Measurements from ENCODE around the gene DNASE2B. TPM values are rescaled to one million over a fixed set of nuclear protein-coding genes. Genes with fewer than 3 reads are reported as not detected.

DNASE2B gene
- total RNA-seq, result not detected in 3 replicates
- long read RNA-seq, result 0 reads

GRCh38 chr1:84398175-84399155 lies at the start of gene DNASE2B:
DNASE2B (plus strand) TSS chr1:84398484; CDS start chr1:84398565, 81 bp downstream.
- Mint-ChIP-seq H3K9me3 (ENCODE audit: low read depth) (no peaks in the 10 kb centered on the region), H3K27me3 (ENCODE audit: low read depth) (no peaks in the 10 kb centered on the region), H3K4me3 (ENCODE audit: unreplicated experiment) (no peak within 1 kb of the TSS), H3K4me1 (ENCODE audit: low read depth) (no peaks in the 10 kb centered on the region), H3K27ac (ENCODE audit: unreplicated experiment) (no peak within 1 kb of the TSS), H3K36me3 (ENCODE audit: low read depth) (no peaks in the 10 kb centered on the region)
- DNase-seq (ENCODE audit: low spot score), result no peak
- TF ChIP-seq CTCF (IDR thresholded peaks at IDR 0.05), result no peak

- Mint-ChIP-seq H3K4me1 (ENCODE audit: low read depth) (peaks cover 13% of the 10 kb centered on the region), H3K27ac (ENCODE audit: unreplicated experiment) (no peak overlapping the region), H3K27me3 (ENCODE audit: low read depth) (no peaks in the 10 kb centered on the region), H3K4me3 (ENCODE audit: unreplicated experiment) (no peak overlapping the region), H3K36me3 (ENCODE audit: low read depth) (no peaks in the 10 kb centered on the region), H3K9me3 (ENCODE audit: low read depth) (no peaks in the 10 kb centered on the region)
- DNase-seq (ENCODE audit: low spot score), result no peak
- no peak for TF ChIP-seq CTCF (IDR thresholded peaks at IDR 0.05)
These were observed 49.5 kb upstream of the DNASE2B start for GRCh38 chr1:84348759-84349158.

GRCh38 chr1:84350104-84350503 lies 48.2 kb upstream of the DNASE2B start:
- H3K27ac Mint-ChIP-seq (ENCODE audit: unreplicated experiment), result no peak overlapping the region
- H3K4me1 Mint-ChIP-seq (ENCODE audit: low read depth), result peaks cover 15% of the 10 kb centered on the region
- no peaks in the 10 kb centered on the region for H3K36me3 Mint-ChIP-seq (ENCODE audit: low read depth)
- no peaks in the 10 kb centered on the region for H3K27me3 Mint-ChIP-seq (ENCODE audit: low read depth)
- no peak for DNase-seq (ENCODE audit: low spot score)
- H3K9me3 Mint-ChIP-seq (ENCODE audit: low read depth), result no peaks in the 10 kb centered on the region
- no peak for TF ChIP-seq CTCF (IDR thresholded peaks at IDR 0.05)
- H3K4me3 Mint-ChIP-seq (ENCODE audit: unreplicated experiment), result no peak overlapping the region

GRCh38 chr1:84350550-84350949 lies 47.7 kb upstream of the DNASE2B start:
- no peaks in the 10 kb centered on the region for H3K27me3 Mint-ChIP-seq (ENCODE audit: low read depth)
- H3K4me3 Mint-ChIP-seq (ENCODE audit: unreplicated experiment), result no peak overlapping the region
- no peak for DNase-seq (ENCODE audit: low spot score)
- no peaks in the 10 kb centered on the region for H3K36me3 Mint-ChIP-seq (ENCODE audit: low read depth)
- no peak for TF ChIP-seq CTCF (IDR thresholded peaks at IDR 0.05)
- no peak overlapping the region for H3K27ac Mint-ChIP-seq (ENCODE audit: unreplicated experiment)
- no peaks in the 10 kb centered on the region for H3K9me3 Mint-ChIP-seq (ENCODE audit: low read depth)
- peaks cover 15% of the 10 kb centered on the region for H3K4me1 Mint-ChIP-seq (ENCODE audit: low read depth)

- DNase-seq (ENCODE audit: low spot score), result no peak
- H3K27ac Mint-ChIP-seq (ENCODE audit: unreplicated experiment), result no peak overlapping the region
- peaks cover 12% of the 10 kb centered on the region for H3K4me1 Mint-ChIP-seq (ENCODE audit: low read depth)
- no peak for TF ChIP-seq CTCF (IDR thresholded peaks at IDR 0.05)
- H3K4me3 Mint-ChIP-seq (ENCODE audit: unreplicated experiment), result no peak overlapping the region
- no peaks in the 10 kb centered on the region for H3K27me3 Mint-ChIP-seq (ENCODE audit: low read depth)
- H3K36me3 Mint-ChIP-seq (ENCODE audit: low read depth), result no peaks in the 10 kb centered on the region
- peaks cover 4% of the 10 kb centered on the region for H3K9me3 Mint-ChIP-seq (ENCODE audit: low read depth)
These were observed 45.8 kb upstream of the DNASE2B start for GRCh38 chr1:84352298-84353106.

Data from chondrocyte (in vitro differentiated cells).